ENCODE results near the gene NKX1-1.

The NKX1-1 gene

DNA sequence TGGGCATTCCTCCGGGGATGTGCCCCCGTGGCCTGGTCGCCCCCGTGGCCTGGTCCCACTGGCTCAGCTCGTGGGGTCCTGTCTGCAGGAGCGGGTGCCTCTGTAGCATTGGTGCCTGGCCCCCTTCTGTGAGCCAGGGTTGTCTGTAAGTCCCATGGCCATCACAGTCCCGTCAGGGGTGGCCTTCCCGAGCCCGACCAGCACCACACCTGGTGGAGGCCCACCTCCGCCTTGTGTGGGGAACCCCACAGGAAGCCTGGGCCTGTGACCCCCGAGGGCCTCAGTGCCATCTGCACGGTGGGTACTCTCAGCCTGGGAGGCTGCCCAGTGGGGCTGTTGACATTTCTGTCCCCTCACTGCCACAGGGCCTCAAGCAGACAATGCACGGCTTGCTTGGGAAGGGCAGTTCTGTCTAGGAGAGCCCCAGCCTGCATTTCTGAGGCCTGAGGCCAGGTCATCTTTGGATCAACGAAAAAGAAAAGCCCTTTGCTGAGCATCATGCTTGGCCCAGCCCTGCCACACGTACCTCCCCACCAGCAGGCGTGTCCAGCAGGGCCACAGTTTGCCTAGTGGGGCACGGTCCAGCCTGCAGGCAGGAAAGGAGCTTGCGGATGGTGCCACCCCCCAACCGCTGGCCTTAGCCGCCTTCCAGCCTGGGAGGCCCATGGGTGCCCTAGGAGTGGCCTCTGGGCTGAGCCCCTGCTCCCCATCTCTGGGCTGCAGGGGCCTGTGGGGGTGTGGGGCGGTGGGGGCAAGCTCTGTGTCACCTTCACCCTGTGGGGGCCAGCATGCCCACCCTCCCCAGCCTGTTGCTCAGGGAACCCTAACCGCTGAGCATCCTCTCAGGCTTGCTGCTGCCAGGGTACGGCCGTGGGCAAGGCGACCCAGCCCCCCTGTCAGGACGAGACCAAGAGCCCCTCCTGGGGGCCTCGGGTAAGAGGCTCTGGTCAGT is 23.2 kb downstream of the NKX1-1 start:
- Mint-ChIP-seq H3K27me3 (no peaks in the 10 kb centered on the region), H3K27ac (ENCODE audit: low read depth) (no peak overlapping the region), H3K4me1 (no peaks in the 10 kb centered on the region), H3K4me3 (no peak overlapping the region), H3K9me3 (no peaks in the 10 kb centered on the region), H3K36me3 (ENCODE audit: insufficient read depth) (peaks cover 9% of the 10 kb centered on the region)
- no peak for DNase-seq (ENCODE audit: low spot score in 2 of 2)
- ATAC-seq (replicated peaks; ENCODE audit: extremely low read depth, poor library complexity, severe bottlenecking) = no peak

DNA sequence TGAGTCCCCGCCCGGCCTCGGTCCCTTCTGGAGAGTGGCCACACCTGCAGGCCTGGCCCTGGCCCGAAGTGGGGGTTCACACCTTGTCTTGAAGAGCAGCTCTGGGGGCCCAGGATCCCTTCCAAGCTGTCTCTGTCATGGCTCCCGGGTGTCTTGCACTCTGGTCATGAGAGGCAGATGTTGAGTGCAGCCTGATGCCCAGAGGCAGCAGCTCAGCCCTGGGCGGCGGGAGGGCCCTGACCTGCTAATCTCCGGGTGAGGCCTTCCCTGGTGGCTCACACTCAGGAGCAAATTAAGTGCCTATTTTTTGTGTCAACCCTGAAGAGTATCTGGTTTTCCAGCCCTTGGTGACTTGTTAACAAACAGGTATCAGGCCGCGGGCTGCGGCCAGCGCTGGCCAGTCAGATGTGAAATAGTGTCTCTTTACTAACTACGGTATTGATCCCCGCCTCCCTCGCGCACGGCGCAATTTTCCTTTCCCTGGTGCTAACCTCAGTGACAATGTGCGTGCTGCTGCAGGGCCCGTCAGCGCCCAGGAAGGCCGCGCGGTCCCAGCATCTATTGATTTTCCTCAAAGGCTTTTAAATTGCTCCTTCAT is 24.2 kb downstream of the NKX1-1 start:
- H3K36me3 Mint-ChIP-seq (ENCODE audit: insufficient read depth) = peaks cover 3% of the 10 kb centered on the region
- ATAC-seq (replicated peaks; ENCODE audit: extremely low read depth, poor library complexity, severe bottlenecking) = no peak
- no peak overlapping the region for H3K27ac Mint-ChIP-seq (ENCODE audit: low read depth)
- DNase-seq (ENCODE audit: low spot score in 2 of 2) = no peak
- no peaks in the 10 kb centered on the region for H3K9me3 Mint-ChIP-seq
- no peaks in the 10 kb centered on the region for H3K27me3 Mint-ChIP-seq
- H3K4me1 Mint-ChIP-seq = no peaks in the 10 kb centered on the region
- no peak overlapping the region for H3K4me3 Mint-ChIP-seq

- Mint-ChIP-seq H3K4me3 (no peak overlapping the region), H3K9me3 (no peaks in the 10 kb centered on the region), H3K4me1 (no peaks in the 10 kb centered on the region), H3K27me3 (no peaks in the 10 kb centered on the region), H3K27ac (ENCODE audit: low read depth) (no peak overlapping the region), H3K36me3 (ENCODE audit: insufficient read depth) (no peaks in the 10 kb centered on the region)
- no peak for DNase-seq (ENCODE audit: low spot score in 2 of 2)
- ATAC-seq (replicated peaks; ENCODE audit: extremely low read depth, poor library complexity, severe bottlenecking) = no peak
Observed at GRCh38 chr4:1381181-1381621, 25.0 kb downstream of the NKX1-1 start.

GRCh38 chr4:1380368-1381151 is 25.7 kb downstream of the NKX1-1 start:
- H3K36me3 Mint-ChIP-seq (ENCODE audit: insufficient read depth) = no peaks in the 10 kb centered on the region
- H3K4me3 Mint-ChIP-seq = no peak overlapping the region
- no peaks in the 10 kb centered on the region for H3K27me3 Mint-ChIP-seq
- no peaks in the 10 kb centered on the region for H3K4me1 Mint-ChIP-seq
- no peak for ATAC-seq (replicated peaks; ENCODE audit: extremely low read depth, poor library complexity, severe bottlenecking)
- no peaks in the 10 kb centered on the region for H3K9me3 Mint-ChIP-seq
- no peak for DNase-seq (ENCODE audit: low spot score in 2 of 2)
- H3K27ac Mint-ChIP-seq (ENCODE audit: low read depth) = no peak overlapping the region

DNA sequence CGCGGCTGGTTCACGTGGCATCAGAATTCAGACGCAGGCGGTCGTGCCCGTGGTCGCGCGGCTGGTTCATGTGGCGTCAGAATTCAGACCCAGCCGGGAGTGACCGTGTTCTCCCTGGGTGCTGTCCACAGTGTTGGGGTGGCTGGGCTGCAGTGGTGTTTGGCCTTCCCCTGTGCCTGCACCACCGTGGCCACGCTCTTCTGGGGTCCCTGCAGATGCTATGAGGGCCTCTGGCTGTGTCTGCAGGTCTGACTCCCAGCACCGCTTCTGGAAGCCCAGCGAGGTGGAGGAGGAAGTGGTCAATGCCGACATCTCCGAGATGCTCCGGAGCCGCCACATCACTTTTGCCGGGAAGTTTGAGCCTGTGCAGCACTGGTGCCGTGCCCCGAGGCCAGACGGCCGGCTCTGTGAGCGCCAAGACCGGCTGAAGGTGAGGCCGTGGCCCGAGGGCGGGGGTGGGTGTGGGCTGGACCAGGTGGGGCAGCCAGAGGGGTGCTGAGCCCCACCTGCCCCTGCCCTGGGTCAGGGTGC is 26.4 kb downstream of the NKX1-1 start:
- H3K4me1 Mint-ChIP-seq = no peaks in the 10 kb centered on the region
- no peaks in the 10 kb centered on the region for H3K27me3 Mint-ChIP-seq
- H3K4me3 Mint-ChIP-seq = no peak overlapping the region
- H3K9me3 Mint-ChIP-seq = no peaks in the 10 kb centered on the region
- no peak for DNase-seq (ENCODE audit: low spot score in 2 of 2)
- peaks cover 4% of the 10 kb centered on the region for H3K36me3 Mint-ChIP-seq (ENCODE audit: insufficient read depth)
- H3K27ac Mint-ChIP-seq (ENCODE audit: low read depth) = no peak overlapping the region
- no peak for ATAC-seq (replicated peaks; ENCODE audit: extremely low read depth, poor library complexity, severe bottlenecking)

GRCh38 chr4:1379351-1379781 is 26.9 kb downstream of the NKX1-1 start:
- Mint-ChIP-seq H3K27me3 (no peaks in the 10 kb centered on the region), H3K9me3 (no peaks in the 10 kb centered on the region), H3K4me1 (no peaks in the 10 kb centered on the region), H3K36me3 (ENCODE audit: insufficient read depth) (peaks cover 4% of the 10 kb centered on the region), H3K27ac (ENCODE audit: low read depth) (no peak overlapping the region), H3K4me3 (no peak overlapping the region)
- DNase-seq (ENCODE audit: low spot score in 2 of 2) (no peak), ATAC-seq (replicated peaks; ENCODE audit: extremely low read depth, poor library complexity, severe bottlenecking) (no peak)

- Mint-ChIP-seq H3K4me1 (peaks cover 3% of the 10 kb centered on the region), H3K27me3 (no peaks in the 10 kb centered on the region), H3K4me3 (no peak overlapping the region), H3K36me3 (ENCODE audit: insufficient read depth) (peaks cover 7% of the 10 kb centered on the region), H3K9me3 (no peaks in the 10 kb centered on the region), H3K27ac (ENCODE audit: low read depth) (no peak overlapping the region)
- DNase-seq (ENCODE audit: low spot score in 2 of 2) (no peak), ATAC-seq (replicated peaks; ENCODE audit: extremely low read depth, poor library complexity, severe bottlenecking) (no peak)
Observed at GRCh38 chr4:1378559-1379231, 27.5 kb downstream of the NKX1-1 start.

- H3K27ac Mint-ChIP-seq (ENCODE audit: low read depth) = no peak overlapping the region
- no peak for ATAC-seq (replicated peaks; ENCODE audit: extremely low read depth, poor library complexity, severe bottlenecking)
- H3K9me3 Mint-ChIP-seq = no peaks in the 10 kb centered on the region
- peaks cover 7% of the 10 kb centered on the region for H3K4me1 Mint-ChIP-seq
- no peak overlapping the region for H3K4me3 Mint-ChIP-seq
- H3K36me3 Mint-ChIP-seq (ENCODE audit: insufficient read depth) = peaks cover 7% of the 10 kb centered on the region
- no peaks in the 10 kb centered on the region for H3K27me3 Mint-ChIP-seq
- DNase-seq (ENCODE audit: low spot score in 2 of 2) = no peak
Observed at GRCh38 chr4:1377606-1378261, 28.5 kb downstream of the NKX1-1 start.

- ATAC-seq (replicated peaks; ENCODE audit: extremely low read depth, poor library complexity, severe bottlenecking) (no peak), DNase-seq (ENCODE audit: low spot score in 2 of 2) (no peak)
- Mint-ChIP-seq H3K36me3 (ENCODE audit: insufficient read depth) (peaks cover 10% of the 10 kb centered on the region), H3K9me3 (no peaks in the 10 kb centered on the region), H3K4me3 (no peak overlapping the region), H3K4me1 (peaks cover 7% of the 10 kb centered on the region), H3K27me3 (no peaks in the 10 kb centered on the region), H3K27ac (ENCODE audit: low read depth) (no peak overlapping the region)
Observed at GRCh38 chr4:1376841-1377605, 29.2 kb downstream of the NKX1-1 start.

- H3K9me3 Mint-ChIP-seq = no peaks in the 10 kb centered on the region
- H3K36me3 Mint-ChIP-seq (ENCODE audit: insufficient read depth) = peaks cover 10% of the 10 kb centered on the region
- no peaks in the 10 kb centered on the region for H3K27me3 Mint-ChIP-seq
- H3K4me1 Mint-ChIP-seq = peaks cover 7% of the 10 kb centered on the region
- no peak for DNase-seq (ENCODE audit: low spot score in 2 of 2)
- H3K4me3 Mint-ChIP-seq = no peak overlapping the region
- no peak for ATAC-seq (replicated peaks; ENCODE audit: extremely low read depth, poor library complexity, severe bottlenecking)
- no peak overlapping the region for H3K27ac Mint-ChIP-seq (ENCODE audit: low read depth)
Observed at GRCh38 chr4:1376391-1376840, 29.8 kb downstream of the NKX1-1 start.

DNA sequence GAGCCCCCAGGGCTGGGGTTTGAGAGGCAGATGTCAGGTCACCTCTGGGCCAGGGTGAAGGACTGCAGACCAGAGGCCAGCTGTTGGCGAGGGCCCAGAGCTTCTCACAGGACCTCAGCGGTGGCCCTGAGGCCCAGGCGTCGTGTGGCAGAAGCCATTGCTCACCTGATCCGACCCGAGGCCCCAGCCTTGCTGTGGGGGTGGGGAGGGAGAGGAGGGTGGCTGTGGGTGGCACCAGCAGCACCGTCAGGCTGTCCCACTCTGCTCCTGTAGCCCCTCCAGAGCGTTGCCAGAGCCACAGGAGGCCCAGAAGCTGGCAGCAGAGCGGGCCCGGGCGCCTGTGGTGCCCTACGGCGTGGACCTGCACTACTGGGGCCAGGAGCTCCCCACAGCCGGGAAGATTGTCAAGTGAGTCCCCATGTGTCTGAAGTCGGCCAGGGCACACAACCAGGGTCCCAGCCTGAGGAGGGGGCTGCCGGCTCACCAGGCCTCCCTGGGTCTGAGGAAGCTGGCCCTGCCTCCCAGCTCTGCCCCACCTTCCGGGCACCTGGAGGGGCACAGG is 30.4 kb downstream of the NKX1-1 start:
- Mint-ChIP-seq H3K4me3 (no peak overlapping the region), H3K9me3 (no peaks in the 10 kb centered on the region), H3K4me1 (peaks cover 7% of the 10 kb centered on the region), H3K27me3 (no peaks in the 10 kb centered on the region), H3K36me3 (ENCODE audit: insufficient read depth) (peaks cover 10% of the 10 kb centered on the region), H3K27ac (ENCODE audit: low read depth) (no peak overlapping the region)
- DNase-seq (ENCODE audit: low spot score in 2 of 2) = no peak
- ATAC-seq (replicated peaks; ENCODE audit: extremely low read depth, poor library complexity, severe bottlenecking) = no peak

All from central memory CD8-positive, alpha-beta T cell (primary cell).